ENCODE data around the gene PI4KA. TPM values are rescaled to one million over a fixed set of nuclear protein-coding genes. Genes with fewer than 3 reads are reported as not detected.

Gene PI4KA
- polyA plus RNA-seq, 1 of the 3 experiments (the other 2 are of a cell fraction) = 30.0 TPM

- H4K20me1 ChIP-seq (ENCODE audit: insufficient read depth) = no peaks in the 10 kb centered on the region
- no peak overlapping the region for H3K4me3 ChIP-seq (ENCODE audit: low read depth in 2 of 2, low read length in 1 of 2)
- POLR2A ChIA-PET = interaction anchor here (1.1 kb wide), 1 partner anchor 12 kb away, joined by 3 read pairs; the partner anchor contains the start of gene CRKL
- H3K79me2 ChIP-seq (ENCODE audit: insufficient read depth) = no peaks in the 10 kb centered on the region
- H3K27ac ChIP-seq (ENCODE audit: low read depth in 2 of 2, low read length in 1 of 2) = no peak overlapping the region
- no peaks in the 10 kb centered on the region for H3K9me2 ChIP-seq
- peaks cover 8% of the 10 kb centered on the region for H3F3A ChIP-seq (replicated peaks; ENCODE audit: insufficient read depth)
- no peaks in the 10 kb centered on the region for H3K36me3 ChIP-seq (replicated peaks in 1 of 2; ENCODE audit: control insufficient read depth in 1 of 2, insufficient read depth in 2 of 2, low read length in 1 of 2)
- no peaks in the 10 kb centered on the region for H3K9me3 ChIP-seq
- H2AFZ ChIP-seq (ENCODE audit: low read depth) = no peak overlapping the region
- WGBS (ENCODE audit: low lambda C conversion rate) = 90% methylated on average over 3 of the region's 4 CpGs
- TF ChIP-seq MAX (IDR thresholded peaks at IDR 0.05; ENCODE audit: low read depth) (no peak), EP300 (IDR thresholded peaks at IDR 0.05; ENCODE audit: borderline replicate concordance in 1 of 2, low read depth in 1 of 2, low read length in 1 of 2) (no peak), MXI1 (IDR thresholded peaks at IDR 0.05; ENCODE audit: low read depth, low read length) (no peak), IRF3 (IDR thresholded peaks at IDR 0.05; ENCODE audit: low read depth, low read length) (no peak), REST (IDR thresholded peaks at IDR 0.05; ENCODE audit: low read depth, low read length) (no peak), RCOR1 (IDR thresholded peaks at IDR 0.05; ENCODE audit: low read length) (no peak), RFX5 (IDR thresholded peaks at IDR 0.05; ENCODE audit: low read length) (no peak), USF2 (IDR thresholded peaks at IDR 0.05; ENCODE audit: borderline replicate concordance, low read depth, low read length) (no peak), MEF2A (IDR thresholded peaks at IDR 0.05; ENCODE audit: borderline replicate concordance, low read depth) (no peak), FOSL2 (IDR thresholded peaks at IDR 0.05; ENCODE audit: borderline replicate concordance, low read depth) (no peak), FOXJ3 (CRISPR knock-in tag; IDR thresholded peaks at IDR 0.05) (no peak)
- H3K4me2 ChIP-seq = no peak overlapping the region
- H3K27me3 ChIP-seq (ENCODE audit: insufficient read depth) = no peaks in the 10 kb centered on the region
- CTCF ChIA-PET = interaction anchor here (1.5 kb wide), 1 partner anchor 54 kb away, joined by 3 read pairs; no protein-coding TSS in a partner anchor
- DNase-seq = no peak
- no peak overlapping the region for H3K9ac ChIP-seq
- peaks cover 0 to 5% of the 10 kb centered on the region in 2 experiments; a peak in 2 of 4 replicates for H3K4me1 ChIP-seq (ENCODE audit: control insufficient read depth in 1 of 2, insufficient read depth in 2 of 2, low read depth in 1 of 2, low read length in 1 of 2)
These were observed 47.1 kb upstream of the PI4KA start for GRCh38 chr22:20905415-20906386.

Measured in SK-N-SH (cell line).